Kidney epithelial cell (primary cell): Measurements from ENCODE around the gene DGKE. TPM values are rescaled to one million over a fixed set of nuclear protein-coding genes. Genes with fewer than 3 reads are reported as not detected.

Source experiments
- DNase-seq: peaks from one replicate; pipeline ENCODE4 v3.0.0-alpha.2; 2010; ENCODE audit warnings: low read depth
- H3K27me3 ChIP-seq: 2 replicates; pipeline ENCODE4 v1.6.0; 2011; ENCODE audit warnings: low read length; ENCODE audit not compliant: control insufficient read depth, insufficient read depth
- H3K36me3 ChIP-seq: 2 replicates; pipeline ENCODE4 v1.5.1; 2011; ENCODE audit warnings: low read length; ENCODE audit not compliant: control insufficient read depth, insufficient read depth
- H3K4me3 ChIP-seq: 2 replicates; pipeline ENCODE4 v1.5.1; 2011; ENCODE audit warnings: low read depth, mild to moderate bottlenecking, control low read depth, low read length
- CTCF ChIP-seq: IDR thresholded peaks from 2 replicates; pipeline ENCODE4 v1.5.1; 2011; ENCODE audit warnings: mild to moderate bottlenecking, moderate library complexity, low read length, control low read depth, inconsistent platforms; ENCODE audit not compliant: insufficient read depth, poor library complexity, severe bottlenecking
- total RNA-seq: library from RNA; depleted of rRNA; stranded (reverse); fragments of >200 nt; gene quantifications from 2 replicates; pipeline ENCODE4 v1.2.3, GENCODE V29; 2015

The DGKE gene
- total RNA-seq, 1 donor from 2014 or later, result 7.0 TPM

GRCh38 chr17:56809820-56810179, 24.2 kb upstream of the DGKE start:
- Histone ChIP-seq H3K36me3 (no peaks in the 10 kb centered on the region), H3K27me3 (peaks cover 4% of the 10 kb centered on the region), H3K4me3 (no peak overlapping the region)
- DNase-seq, result no peak
- no peak for TF ChIP-seq CTCF

- no peak for DNase-seq
- Histone ChIP-seq H3K36me3 (no peaks in the 10 kb centered on the region), H3K4me3 (no peak overlapping the region), H3K27me3 (peaks cover 4% of the 10 kb centered on the region)
- no peak for TF ChIP-seq CTCF
Observed at GRCh38 chr17:56810343-56810742, 23.6 kb upstream of the DGKE start.

- no peaks in the 10 kb centered on the region for H3K36me3 ChIP-seq
- DNase-seq, result no peak
- H3K27me3 ChIP-seq, result peaks cover 4% of the 10 kb centered on the region
- no peak overlapping the region for H3K4me3 ChIP-seq
- TF ChIP-seq CTCF, result no peak
Observed at GRCh38 chr17:56810891-56811775, 22.8 kb upstream of the DGKE start.

GRCh38 chr17:56812901-56813388, 21.0 kb upstream of the DGKE start:
- peaks cover 4% of the 10 kb centered on the region for H3K27me3 ChIP-seq
- no peaks in the 10 kb centered on the region for H3K36me3 ChIP-seq
- DNase-seq, result no peak
- no peak overlapping the region for H3K4me3 ChIP-seq
- TF ChIP-seq CTCF, result no peak

GRCh38 chr17:56815711-56816110, 18.2 kb upstream of the DGKE start:
- TF ChIP-seq CTCF, result no peak
- Histone ChIP-seq H3K27me3 (peaks cover 4% of the 10 kb centered on the region), H3K36me3 (no peaks in the 10 kb centered on the region), H3K4me3 (no peak overlapping the region)
- DNase-seq, result no peak
